GM19438 (cell line): ENCODE results near the gene ZFAND5.

Experiments used
- ATAC-seq: cut with Tn5 transposase; IDR thresholded peaks from one replicate; pipeline ENCODE4 v1.9.1; 2021; ENCODE audit warnings: low read depth; ENCODE audit not compliant: unreplicated experiment

The ZFAND5 gene

DNA sequence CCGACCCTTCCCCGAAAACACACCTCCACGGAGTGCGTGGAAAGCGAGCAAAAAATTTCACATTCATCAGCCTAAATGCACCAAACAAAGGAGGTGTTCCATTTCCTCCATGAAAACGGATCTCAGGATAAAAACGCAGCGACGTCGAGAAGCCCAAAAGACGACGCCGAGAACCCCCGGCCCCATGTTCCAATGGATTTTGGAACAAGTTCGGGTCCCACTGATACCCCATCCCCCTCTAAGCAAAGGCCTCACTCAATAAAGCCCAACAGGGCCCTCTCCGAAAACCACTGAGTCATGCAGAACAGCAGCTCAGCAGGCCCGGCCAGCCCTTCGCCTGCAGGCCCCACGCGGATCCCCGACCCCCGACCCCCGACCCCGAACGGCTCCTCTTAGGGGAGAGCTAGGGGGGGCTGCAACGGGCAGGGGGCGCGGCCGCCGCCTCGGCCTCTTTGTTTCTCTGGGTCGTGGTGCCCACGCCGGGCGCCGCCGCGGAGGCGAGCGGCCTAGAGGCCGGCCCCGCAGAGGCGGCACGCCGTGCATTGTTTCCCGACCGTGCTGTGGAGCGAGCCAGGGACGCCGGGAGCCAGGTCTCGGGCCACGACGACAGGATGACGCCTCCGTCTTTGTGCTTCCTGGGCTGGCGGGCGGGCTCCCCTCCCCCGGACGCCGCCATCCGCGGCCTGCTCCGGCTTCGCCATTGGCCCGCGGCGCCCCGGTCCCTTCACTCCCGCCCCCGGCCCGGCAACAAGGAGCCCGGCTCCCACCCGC lies 915 bp downstream of the ZFAND5 start:
- ATAC-seq: peak; percentile 42

DNA sequence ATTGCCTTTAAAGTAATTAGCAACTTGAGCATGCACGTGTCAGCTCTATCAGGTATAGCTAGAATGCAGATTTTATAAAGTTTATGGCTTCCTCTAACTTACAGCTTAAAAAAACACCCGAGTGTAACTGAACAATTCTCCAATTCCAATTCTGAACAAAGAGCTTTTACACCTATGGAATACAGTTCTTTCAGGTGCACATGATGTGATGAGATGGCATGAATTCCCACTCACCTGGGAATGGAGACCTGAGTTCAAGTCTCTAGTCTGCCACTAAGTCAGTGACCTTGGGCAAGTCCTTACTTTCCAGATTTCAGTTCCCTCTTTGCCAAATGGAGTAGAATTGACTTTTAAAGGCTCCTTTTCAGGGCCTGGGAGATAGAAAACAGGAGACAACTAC lies 1.8 kb downstream of the ZFAND5 start:
- no peak for ATAC-seq

GRCh38 chr9:72362680-72363139 lies 2.3 kb downstream of the ZFAND5 start:
- ATAC-seq: no peak

DNA sequence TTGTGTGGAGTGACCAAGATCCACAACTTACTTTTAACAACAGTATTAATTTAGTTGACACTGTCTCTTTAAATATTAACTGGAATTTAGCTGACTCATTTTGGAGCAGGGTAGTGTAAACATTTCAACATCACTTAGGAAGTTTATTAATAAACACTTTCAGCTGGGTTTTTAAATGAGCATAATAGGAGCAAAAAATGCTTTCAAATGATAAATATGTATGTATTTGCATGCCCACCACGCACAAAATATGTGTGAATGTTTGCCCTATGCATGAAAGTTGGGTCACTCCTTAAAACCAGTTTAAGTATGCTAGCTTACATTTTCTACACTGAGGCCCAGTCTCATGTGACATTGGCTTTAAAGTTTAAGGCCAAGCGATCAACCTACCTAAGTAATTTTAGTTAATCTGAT lies 2.9 kb downstream of the ZFAND5 start:
- no peak for ATAC-seq

DNA sequence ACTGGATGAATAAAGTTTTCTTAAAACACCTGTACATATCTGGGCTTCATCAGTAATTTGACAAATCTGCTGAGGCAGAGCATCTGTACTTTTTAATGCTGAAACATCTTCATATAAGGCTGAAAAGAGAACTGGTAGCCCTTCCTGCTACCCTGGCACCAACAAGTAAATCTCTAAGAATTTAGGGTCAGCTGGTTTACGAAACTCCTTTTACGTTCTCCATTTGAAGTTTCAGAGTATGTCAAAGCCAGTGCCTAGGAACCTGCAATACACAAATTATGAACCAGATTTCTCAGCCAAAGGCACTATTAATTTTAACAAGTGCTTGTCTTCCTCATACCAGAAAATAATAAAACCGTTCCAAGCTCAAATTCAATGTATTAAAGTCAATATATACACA lies 3.8 kb downstream of the ZFAND5 start:
- no peak for ATAC-seq

GRCh38 chr9:72360324-72360723 lies 4.7 kb downstream of the ZFAND5 start:
- no peak for ATAC-seq

DNA sequence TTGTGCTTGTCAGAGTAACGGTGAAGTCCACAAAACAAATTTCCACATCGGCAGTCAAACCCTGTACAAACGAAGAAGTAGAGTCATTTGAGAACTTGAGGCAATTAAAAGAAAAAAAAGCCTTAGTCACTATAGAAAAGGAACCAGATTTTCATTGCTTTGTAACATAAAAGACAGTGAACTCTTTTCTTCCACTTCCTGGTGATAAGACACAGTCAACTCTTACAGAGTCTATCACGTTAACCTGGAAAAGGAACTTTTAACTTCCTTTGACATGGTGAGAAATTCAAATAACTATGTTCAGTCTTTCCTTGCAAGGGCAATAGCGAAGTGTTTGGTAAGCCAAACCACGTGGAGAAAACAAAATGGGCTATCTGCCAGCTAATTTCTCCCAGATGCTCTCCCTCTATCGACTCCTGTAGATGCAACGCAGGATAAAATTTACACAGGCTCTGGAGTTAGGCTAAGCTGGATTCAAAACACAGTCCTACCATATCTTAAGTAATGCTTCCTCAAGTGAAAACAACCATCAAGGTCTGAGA lies 8.9 kb downstream of the ZFAND5 start:
- ATAC-seq: no peak

DNA sequence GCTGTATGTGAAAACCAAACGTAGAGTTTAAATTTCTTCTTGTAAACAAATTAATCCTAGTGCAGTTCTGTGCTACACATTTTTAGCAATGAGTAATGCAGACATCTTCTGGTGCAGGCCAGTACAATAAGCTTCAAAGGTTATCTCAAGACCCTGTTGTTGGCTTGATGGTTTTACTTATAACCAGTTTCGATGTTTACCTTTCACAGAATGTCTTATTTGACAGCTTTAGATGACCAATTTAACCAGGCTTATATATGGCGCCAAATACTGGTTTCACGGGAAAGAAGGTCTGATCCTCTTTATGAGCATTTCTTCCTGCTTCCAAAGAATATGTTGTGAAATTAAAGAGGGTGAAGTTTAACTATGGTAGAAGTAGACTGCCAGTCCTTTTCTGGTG lies 9.9 kb downstream of the ZFAND5 start:
- no peak for ATAC-seq

DNA sequence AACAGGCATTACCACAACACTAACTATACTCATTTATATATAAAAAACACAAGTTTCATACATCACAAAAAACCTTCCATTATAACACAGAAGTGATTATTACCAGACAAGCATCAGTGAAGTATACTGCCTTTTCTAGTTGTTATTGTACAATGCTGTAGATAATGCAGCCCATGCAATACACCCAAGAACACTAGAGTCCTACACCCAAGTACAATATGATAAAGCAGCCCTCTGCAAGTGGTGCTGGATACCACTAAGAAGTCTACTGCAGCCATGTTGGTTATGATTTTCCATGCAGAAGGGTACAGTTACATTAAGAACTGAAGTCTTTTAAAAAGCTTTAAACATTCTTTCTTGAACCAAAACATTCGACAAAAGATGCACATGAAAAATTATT lies 10.3 kb downstream of the ZFAND5 start:
- no peak for ATAC-seq

GRCh38 chr9:72353455-72354116 lies 11.4 kb downstream of the ZFAND5 start:
- ATAC-seq: no peak

DNA sequence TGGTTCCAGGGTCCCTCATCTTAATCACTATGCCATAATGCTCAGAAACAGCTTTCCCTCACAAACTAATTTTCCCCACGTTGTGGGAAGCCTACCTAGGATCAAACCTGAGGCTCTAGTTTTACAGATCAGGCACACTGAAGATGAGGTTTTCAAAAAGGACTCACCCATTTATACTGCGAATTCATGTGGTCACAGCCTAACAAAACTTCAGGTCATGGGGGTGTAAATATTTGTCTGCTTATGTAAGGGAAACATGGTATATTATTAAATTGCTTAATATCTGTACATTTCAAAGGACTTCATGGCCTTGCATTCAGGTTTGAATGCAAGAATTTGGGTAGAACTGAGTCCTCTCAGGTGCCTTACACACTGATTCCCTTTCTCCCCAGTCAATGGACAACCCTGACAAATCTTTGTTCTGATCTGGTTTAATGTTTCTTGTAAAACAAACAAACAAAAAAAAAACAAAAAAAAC lies 12.1 kb downstream of the ZFAND5 start:
- ATAC-seq: no peak

- ATAC-seq: no peak
These were observed 13.2 kb downstream of the ZFAND5 start for GRCh38 chr9:72351538-72352453.

DNA sequence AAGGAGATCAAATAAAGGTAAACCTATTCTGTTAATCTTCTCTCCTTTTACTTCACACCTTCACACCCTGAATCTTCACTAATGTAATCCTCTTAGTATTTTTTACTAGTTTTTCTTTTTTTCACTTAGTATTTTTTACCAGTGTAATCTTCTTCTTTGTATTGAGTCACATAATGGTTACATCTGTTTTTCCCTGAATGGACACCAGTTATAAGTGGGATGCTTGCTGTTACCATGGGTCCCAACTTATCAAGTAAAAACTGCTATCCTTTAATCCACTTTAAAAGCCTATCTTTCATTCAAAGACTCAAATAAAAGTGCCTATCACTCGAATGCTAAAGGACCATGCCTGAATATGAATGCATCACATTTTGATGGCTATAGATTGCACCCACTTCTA lies 15.1 kb downstream of the ZFAND5 start:
- no peak for ATAC-seq

DNA sequence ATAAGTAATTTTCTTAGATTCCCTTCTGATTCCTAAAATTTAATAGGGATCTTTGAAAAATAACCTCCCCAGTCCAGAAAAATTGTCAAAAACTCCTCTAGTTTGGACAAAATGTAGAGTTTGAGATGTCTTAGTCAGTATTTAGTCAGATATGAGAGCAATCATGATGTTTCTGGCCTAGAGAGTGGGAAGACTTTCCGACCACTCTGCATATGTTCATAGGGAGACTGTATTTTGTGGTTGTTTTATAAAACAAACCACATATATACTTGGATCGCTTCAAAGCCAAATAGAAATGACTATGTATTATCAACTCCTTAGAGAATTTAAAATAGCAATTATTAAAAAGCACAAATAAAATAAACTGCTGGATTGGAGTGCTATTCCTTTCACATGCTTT lies 15.8 kb downstream of the ZFAND5 start:
- no peak for ATAC-seq

GRCh38 chr9:72346333-72346732 lies 18.7 kb downstream of the ZFAND5 start:
- ATAC-seq: no peak

DNA sequence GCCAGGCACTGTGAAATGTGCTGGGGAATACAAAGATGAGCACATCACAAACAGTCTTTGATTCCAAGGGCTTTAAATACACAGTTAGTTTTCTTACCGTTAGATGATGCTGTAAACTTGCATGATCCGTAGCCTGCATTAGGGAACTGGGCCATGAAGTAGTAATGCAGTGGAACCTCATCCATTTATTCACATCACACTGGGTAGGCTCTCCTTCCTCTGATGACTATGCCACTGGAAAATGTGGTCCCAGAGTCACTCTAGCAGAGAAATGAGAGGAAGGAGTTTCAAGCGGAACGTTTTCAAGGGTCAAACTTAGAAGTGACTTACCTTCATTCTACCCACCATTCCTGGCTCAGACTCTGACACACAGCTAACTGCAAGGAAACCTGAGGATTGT lies 26.4 kb downstream of the ZFAND5 start:
- ATAC-seq: no peak

GRCh38 chr9:72337286-72337685 lies 27.7 kb downstream of the ZFAND5 start:
- ATAC-seq: no peak

- ATAC-seq: no peak
These were observed 30.2 kb downstream of the ZFAND5 start for GRCh38 chr9:72334658-72335337.

DNA sequence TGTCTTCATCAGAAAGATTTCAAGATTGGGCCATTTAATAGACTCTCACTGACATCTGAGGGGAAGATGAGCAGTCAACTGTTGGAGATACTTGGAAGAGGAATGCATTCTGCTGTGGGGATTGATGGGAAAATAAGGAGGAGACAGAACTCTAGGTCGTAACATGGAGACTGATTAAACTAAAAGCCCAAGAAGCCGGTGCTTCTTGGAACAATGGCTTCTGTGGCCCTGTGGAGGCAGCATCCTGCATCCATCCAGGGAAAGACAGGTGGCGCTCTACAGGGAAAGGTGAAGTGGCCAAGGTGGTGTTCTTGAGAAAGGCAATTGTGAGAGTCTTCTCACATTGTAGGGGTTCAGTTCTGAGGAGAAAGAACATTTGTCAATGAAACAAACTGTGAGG lies 31.3 kb downstream of the ZFAND5 start:
- no peak for ATAC-seq

DNA sequence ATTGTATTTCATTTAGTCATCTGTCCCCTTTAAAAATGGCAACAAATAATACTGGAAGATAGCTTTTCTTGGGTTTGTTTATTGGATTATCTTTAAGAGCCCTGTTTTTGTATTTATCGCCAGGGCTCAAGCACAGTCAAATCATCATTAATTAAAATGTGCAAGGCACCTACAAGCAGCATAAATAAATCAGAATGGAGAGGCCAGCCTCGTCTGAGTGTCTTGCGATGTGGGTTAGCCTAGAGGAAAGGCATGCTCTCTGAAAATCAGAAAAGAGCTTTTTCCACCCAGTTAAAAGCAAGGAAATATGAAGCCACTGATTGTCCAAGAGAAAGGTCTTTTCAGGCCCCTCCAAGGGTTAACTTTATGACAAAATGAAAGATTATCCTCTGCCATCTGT lies 31.8 kb downstream of the ZFAND5 start:
- ATAC-seq: no peak
